C4-2B (cell line): ENCODE measurements around the gene KLHL17.

Source experiments
- ZFX ChIP-seq: fragments of 450-650 bp; IDR thresholded peaks from 2 replicates; pipeline ENCODE4 v1.6.1; 2017
- TF ChIP-seq, protein P1 (sequence below): fragments of 450-650 bp; conservative IDR thresholded peaks from 2 replicates; pipeline ENCODE4 v1.5.1; 2017; ENCODE audit warnings: mild to moderate bottlenecking

DNA sequence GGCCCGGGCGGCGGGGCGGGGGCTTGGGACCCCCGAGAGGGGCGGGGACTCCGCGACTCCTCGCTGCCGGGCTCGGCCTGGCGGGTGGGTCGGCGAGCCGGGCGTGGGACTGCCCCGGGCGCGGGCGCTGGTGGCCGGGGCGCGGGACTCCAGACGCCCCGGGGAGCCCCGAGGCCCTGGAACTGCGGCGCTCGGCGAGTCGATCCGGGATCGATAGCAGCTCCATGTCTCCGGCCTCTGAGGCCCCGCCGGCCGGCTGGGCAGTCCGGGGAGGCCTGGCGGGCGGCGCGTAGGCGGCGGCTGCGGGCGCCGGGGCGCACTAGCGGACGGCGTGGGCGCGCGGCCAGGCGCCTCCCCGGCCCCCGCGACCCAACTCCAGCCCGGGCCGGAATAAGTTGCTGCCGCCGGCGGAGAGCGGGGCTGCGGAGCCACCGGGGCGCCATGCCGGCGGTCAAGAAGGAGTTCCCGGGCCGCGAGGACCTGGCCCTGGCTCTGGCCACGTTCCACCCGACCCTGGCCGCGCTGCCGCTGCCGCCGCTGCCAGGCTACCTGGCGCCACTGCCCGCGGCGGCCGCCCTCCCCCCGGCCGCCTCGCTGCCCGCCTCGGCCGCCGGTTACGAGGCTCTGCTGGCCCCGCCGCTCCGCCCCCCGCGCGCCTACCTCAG is 36.3 kb upstream of the KLHL17 start:
- TF ChIP-seq, protein P1, sequence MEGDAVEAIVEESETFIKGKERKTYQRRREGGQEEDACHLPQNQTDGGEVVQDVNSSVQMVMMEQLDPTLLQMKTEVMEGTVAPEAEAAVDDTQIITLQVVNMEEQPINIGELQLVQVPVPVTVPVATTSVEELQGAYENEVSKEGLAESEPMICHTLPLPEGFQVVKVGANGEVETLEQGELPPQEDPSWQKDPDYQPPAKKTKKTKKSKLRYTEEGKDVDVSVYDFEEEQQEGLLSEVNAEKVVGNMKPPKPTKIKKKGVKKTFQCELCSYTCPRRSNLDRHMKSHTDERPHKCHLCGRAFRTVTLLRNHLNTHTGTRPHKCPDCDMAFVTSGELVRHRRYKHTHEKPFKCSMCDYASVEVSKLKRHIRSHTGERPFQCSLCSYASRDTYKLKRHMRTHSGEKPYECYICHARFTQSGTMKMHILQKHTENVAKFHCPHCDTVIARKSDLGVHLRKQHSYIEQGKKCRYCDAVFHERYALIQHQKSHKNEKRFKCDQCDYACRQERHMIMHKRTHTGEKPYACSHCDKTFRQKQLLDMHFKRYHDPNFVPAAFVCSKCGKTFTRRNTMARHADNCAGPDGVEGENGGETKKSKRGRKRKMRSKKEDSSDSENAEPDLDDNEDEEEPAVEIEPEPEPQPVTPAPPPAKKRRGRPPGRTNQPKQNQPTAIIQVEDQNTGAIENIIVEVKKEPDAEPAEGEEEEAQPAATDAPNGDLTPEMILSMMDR, result no peak
- no peak for TF ChIP-seq ZFX
